Fibroblast of villous mesenchyme (primary cell): ENCODE measurements around the gene KCNJ14. TPM values are rescaled to one million over a fixed set of nuclear protein-coding genes. Genes with fewer than 3 reads are reported as not detected.

Source experiments
- DNase-seq: peaks from one replicate; pipeline ENCODE4 v3.0.0-alpha.2; 2010; ENCODE audit warnings: low read depth
- H3K4me3 ChIP-seq: 2 replicates; pipeline ENCODE4 v1.5.1; 2011; ENCODE audit warnings: low read depth, mild to moderate bottlenecking, low read length
- total RNA-seq: library from RNA; depleted of rRNA; stranded (reverse); fragments of >200 nt; gene quantifications from 2 replicates; pipeline ENCODE4 v1.2.3, GENCODE V29; 2012
- TF ChIP-seq, protein P1 (sequence below): IDR thresholded peaks from 2 replicates; pipeline ENCODE4 v1.5.1; 2012; ENCODE audit warnings: low read depth, mild to moderate bottlenecking, low read length; ENCODE audit not compliant: insufficient read depth

Gene KCNJ14
- total RNA-seq, 1 donor: 0.43 TPM

DNA sequence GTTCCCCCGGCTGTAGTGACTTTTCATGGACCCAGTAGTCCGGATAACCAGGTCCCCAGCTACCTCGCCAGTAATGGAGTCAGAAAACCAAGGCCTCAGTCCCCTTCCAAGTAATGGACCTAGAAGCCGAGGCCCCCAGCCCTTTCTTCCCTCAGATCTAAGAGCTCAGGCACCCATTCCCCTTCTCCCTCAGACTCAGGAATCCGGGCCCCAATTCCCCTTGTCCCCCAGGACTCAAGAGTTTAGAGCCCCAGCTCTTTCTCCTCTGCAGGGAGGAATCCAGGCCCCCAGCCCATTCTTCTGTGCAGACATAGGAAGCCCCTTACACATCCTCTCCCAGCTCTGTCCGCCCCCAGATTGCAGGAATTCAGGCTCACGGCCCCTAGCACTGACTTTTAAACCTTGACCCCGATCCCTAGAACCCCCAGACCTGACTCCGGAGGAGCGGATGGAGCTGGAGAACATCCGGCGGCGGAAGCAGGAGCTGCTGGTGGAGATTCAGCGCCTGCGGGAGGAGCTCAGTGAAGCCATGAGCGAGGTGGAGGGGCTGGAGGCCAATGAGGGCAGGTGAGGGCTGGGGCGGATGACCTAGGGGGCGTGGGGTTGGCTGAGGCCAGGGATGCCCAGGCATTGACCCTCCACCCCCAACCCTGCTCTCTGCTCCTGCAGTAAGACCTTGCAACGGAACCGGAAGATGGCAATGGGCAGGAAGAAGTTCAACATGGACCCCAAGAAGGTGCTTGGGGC is 14.7 kb downstream of the KCNJ14 start:
- TF ChIP-seq, protein P1, sequence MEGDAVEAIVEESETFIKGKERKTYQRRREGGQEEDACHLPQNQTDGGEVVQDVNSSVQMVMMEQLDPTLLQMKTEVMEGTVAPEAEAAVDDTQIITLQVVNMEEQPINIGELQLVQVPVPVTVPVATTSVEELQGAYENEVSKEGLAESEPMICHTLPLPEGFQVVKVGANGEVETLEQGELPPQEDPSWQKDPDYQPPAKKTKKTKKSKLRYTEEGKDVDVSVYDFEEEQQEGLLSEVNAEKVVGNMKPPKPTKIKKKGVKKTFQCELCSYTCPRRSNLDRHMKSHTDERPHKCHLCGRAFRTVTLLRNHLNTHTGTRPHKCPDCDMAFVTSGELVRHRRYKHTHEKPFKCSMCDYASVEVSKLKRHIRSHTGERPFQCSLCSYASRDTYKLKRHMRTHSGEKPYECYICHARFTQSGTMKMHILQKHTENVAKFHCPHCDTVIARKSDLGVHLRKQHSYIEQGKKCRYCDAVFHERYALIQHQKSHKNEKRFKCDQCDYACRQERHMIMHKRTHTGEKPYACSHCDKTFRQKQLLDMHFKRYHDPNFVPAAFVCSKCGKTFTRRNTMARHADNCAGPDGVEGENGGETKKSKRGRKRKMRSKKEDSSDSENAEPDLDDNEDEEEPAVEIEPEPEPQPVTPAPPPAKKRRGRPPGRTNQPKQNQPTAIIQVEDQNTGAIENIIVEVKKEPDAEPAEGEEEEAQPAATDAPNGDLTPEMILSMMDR: no peak
- DNase-seq: no peak
- peak overlapping the region; percentile 90 for H3K4me3 ChIP-seq

DNA sequence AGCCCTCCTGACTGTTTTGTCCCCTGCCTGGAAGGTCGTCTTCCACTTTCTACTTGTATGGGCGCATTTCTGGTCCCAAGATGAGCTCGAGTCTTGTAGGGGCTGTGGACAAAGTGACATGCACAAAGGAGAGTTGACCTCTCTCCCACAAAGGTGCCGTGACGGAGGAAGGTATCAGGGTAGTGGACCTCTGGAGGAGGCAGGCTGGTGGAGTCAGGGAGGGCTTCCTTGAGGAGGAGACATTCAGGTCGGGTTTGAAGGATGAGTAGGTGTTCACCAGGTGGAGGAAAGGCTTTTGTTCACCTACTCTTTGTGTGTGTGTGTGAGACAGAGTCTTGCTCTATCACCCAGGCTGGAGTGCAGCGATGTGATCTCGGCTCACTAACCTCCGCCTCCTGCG is 15.5 kb downstream of the KCNJ14 start:
- TF ChIP-seq, protein P1: no peak
- H3K4me3 ChIP-seq: no peak overlapping the region
- DNase-seq: no peak

DNA sequence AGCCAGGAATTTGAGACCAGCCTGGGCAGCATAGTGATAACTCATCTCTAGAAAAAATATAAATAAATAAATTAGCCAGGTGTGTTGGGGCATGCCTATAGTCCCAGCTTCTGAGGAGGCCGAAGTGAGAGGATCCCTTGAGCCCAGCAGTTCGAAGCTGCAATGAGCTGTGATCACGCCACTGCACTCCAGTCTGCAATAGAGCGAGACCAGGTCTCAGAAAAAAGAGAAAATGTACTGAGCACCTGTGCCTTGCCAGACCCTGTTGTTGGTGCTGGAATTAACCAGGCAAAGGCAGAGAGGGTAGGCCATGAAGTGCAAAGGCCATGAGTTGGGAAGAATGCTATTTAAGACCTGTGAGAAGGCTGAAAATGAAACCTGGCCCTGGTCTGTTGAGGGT is 16.5 kb downstream of the KCNJ14 start:
- TF ChIP-seq, protein P1: no peak

DNA sequence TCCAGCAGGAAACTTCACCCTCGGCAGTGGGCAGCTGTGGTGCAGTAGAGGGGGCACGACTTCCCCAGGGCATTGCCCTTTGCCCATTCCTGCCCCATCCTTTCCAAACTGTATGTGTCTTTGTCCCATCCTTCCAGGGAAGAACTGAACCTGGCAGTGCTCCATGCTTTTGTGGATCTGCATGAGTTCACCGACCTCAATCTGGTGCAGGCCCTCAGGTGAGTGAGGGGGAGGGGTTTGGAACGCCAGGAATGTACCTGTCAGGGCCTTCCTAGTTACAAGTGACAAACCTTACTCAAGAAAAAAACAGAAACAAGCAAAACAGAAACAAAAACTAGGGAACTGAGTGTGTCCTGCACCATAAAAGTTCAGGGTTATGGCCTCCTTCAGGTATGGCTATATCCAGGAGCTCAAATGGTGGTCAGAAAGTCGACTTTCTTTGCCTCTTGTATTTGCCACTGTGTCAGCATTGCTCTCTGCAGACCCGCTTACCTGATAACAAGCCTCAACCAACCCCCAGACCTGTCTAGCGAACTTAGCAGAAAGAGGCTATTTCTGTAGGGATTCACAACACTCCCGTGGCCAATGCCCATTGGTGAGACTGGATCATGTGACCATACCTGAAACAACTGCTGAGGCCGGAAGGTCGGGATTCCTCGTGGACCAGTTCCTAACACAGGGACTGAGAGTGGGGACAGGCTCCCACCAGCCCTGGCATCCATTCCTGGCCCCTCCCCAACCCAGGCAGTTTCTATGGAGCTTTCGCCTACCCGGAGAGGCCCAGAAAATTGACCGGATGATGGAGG is 18.0 kb downstream of the KCNJ14 start:
- no peak for DNase-seq
- H3K4me3 ChIP-seq: no peak overlapping the region
- TF ChIP-seq, protein P1: no peak

More for the DNA sequence above, 16.5 kb downstream of the KCNJ14 start:
- no peak overlapping the region for H3K4me3 ChIP-seq
- DNase-seq: no peak

DNA sequence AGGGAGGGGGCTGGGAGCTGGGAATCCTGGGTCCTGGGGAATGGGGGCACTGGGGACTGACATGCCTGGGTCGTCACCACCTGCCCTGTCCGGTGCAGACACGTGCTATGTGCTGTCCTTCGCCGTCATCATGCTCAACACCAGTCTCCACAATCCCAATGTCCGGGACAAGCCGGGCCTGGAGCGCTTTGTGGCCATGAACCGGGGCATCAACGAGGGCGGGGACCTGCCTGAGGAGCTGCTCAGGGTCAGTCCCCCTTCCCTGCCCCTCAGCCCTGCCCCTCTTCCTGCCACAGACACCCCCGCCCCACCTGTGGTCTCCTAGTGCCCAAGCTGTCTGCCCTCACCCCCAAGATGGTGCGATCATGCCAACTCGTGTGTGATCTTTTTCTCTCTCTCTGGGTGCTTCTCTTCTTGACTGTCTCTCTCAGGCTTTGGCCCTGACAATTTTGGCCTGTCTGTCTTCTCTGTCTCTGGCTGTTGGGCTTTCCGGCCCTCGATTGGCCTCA is 18.8 kb downstream of the KCNJ14 start:
- no peak overlapping the region for H3K4me3 ChIP-seq
- TF ChIP-seq, protein P1: no peak
- no peak for DNase-seq

DNA sequence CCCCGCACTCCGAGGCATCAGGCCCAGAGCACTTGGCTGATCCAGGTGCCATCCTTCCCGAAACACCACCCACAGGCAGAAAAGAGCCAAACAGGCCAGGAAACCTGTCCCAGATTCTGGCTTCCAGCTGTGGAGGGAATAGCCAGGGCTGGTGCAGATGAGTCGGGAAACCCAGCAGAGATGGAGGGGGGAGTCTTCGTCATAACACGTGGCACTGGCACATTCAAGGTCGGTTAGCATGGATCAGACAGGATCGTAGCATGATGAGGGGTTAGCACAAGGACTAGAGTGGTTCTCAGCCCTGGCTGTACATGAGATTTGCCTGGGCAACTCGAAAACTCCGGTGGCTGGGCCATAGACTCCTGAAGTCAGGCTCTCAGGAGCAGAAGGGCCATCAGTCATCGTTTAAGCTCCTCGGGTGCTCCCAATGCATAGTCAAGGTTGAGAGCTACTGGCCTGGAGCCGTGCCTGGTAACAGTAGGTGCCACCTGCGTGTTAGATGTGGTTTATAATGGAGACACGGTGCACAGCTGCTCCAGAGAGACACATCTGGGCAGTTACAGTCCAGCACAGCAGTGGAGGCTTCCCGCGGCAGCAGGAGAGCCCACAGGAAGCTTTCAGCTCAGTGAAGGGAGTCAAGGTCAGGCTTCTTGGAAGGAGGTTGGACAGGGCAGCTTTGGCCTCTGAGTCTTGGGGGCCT is 20.1 kb downstream of the KCNJ14 start:
- no peak overlapping the region for H3K4me3 ChIP-seq
- no peak for DNase-seq
- TF ChIP-seq, protein P1: no peak
